GM23338 (cell line): ENCODE results near the gene DDX39B. TPM values are rescaled to one million over a fixed set of nuclear protein-coding genes. Genes with fewer than 3 reads are reported as not detected.
A peak's percentile ranks its signal among the peaks of the same experiment; 100 is the strongest.

Experiments
- ATAC-seq: fragments of 200-7000 bp; cut with Tn5 transposase; 3 replicates; pipeline ENCODE4 v1.9.1; 2020
- DNase-seq: peaks from one replicate; pipeline ENCODE4 v3.0.0-alpha.2; 2015; ENCODE audit warnings: low spot score
- H2AFZ ChIP-seq: fragments of 200-600 bp; sonication (generic); 2 replicates; pipeline ENCODE4 v1.8.0; 2016; ENCODE audit warnings: antibody characterized with exemption, mild to moderate bottlenecking, moderate library complexity
- H3F3A ChIP-seq: fragments of 200-600 bp; sonication (generic); replicated peaks from 2 replicates; pipeline ENCODE4 v1.8.0; 2017; ENCODE audit warnings: antibody characterized with exemption, mixed run types, low read depth
- H3K27ac ChIP-seq: fragments of 200-600 bp; sonication (generic); 2 replicates; pipeline ENCODE4 v1.6.1; 2016; ENCODE audit warnings: low read depth
- H3K27me3 ChIP-seq: fragments of 200-600 bp; sonication (generic); 2 replicates; pipeline ENCODE4 v1.8.0; 2016; ENCODE audit warnings: mild to moderate bottlenecking, mixed run types, moderate library complexity; ENCODE audit not compliant: insufficient read depth
- H3K36me3 ChIP-seq: fragments of 200-600 bp; sonication (generic); 2 replicates; pipeline ENCODE4 v1.8.0; 2016; ENCODE audit warnings: mild to moderate bottlenecking; ENCODE audit not compliant: insufficient read depth
- H3K4me1 ChIP-seq: fragments of 200-600 bp; sonication (generic); 2 replicates; pipeline ENCODE4 v1.8.0; 2016; ENCODE audit warnings: mild to moderate bottlenecking, moderate library complexity; ENCODE audit not compliant: insufficient read depth
- H3K4me2 ChIP-seq: fragments of 200-600 bp; sonication (generic); 2 replicates; pipeline ENCODE4 v1.7.1; 2017; ENCODE audit warnings: mixed run types
- H3K4me3 ChIP-seq: fragments of 200-600 bp; sonication (generic); 2 replicates; pipeline ENCODE4 v1.6.1; 2016; ENCODE audit warnings: mixed run types
- H3K79me2 ChIP-seq: fragments of 200-600 bp; sonication (generic); replicated peaks from 2 replicates; pipeline ENCODE4 v1.8.0; 2017; ENCODE audit warnings: mild to moderate bottlenecking; ENCODE audit not compliant: insufficient read depth
- H3K9me2 ChIP-seq: fragments of 200-600 bp; sonication (generic); 2 replicates; pipeline ENCODE4 v1.8.0; 2017; ENCODE audit not compliant: insufficient read depth
- H4K20me1 ChIP-seq: fragments of 200-600 bp; sonication (generic); replicated peaks from 2 replicates; pipeline ENCODE4 v1.8.0; 2017; ENCODE audit warnings: mild to moderate bottlenecking; ENCODE audit not compliant: insufficient read depth
- H3K27ac Mint-ChIP-seq: 2 replicates; pipeline ENCODE4 v1.8.0; 2020; ENCODE audit warnings: inconsistent platforms, mild to moderate bottlenecking, moderate library complexity, mixed read lengths
- H3K27me3 Mint-ChIP-seq: 3 replicates; pipeline ENCODE4 v1.8.0; 2022; ENCODE audit warnings: low read depth, mild to moderate bottlenecking, moderate library complexity, mixed read lengths, inconsistent platforms; ENCODE audit not compliant: insufficient read depth, poor library complexity
- H3K36me3 Mint-ChIP-seq: 3 replicates; pipeline ENCODE4 v1.8.0; 2021; ENCODE audit warnings: low read depth, mild to moderate bottlenecking, inconsistent platforms, moderate library complexity, mixed read lengths
- H3K4me1 Mint-ChIP-seq: 3 replicates; pipeline ENCODE4 v1.8.0; 2020; ENCODE audit warnings: mild to moderate bottlenecking, inconsistent platforms, mixed read lengths
- H3K4me3 Mint-ChIP-seq: 3 replicates; pipeline ENCODE4 v1.8.0; 2021; ENCODE audit warnings: moderate library complexity, mild to moderate bottlenecking, inconsistent platforms, mixed read lengths
- H3K9me3 Mint-ChIP-seq: 3 replicates; pipeline ENCODE4 v1.8.0; 2020; ENCODE audit warnings: moderate library complexity, mild to moderate bottlenecking, inconsistent platforms, mixed read lengths
- CREB1 ChIP-seq: fragments of 250-450 bp; sonication (Bioruptor Pico); IDR thresholded peaks from 2 replicates; pipeline ENCODE4 v1.5.0; 2020; ENCODE audit warnings: low read depth, mild to moderate bottlenecking, moderate library complexity
- CTCF ChIP-seq, 2 experiments: fragments of 200-600 bp in 1 of 2; sonication (generic) in 1 of 2; conservative IDR thresholded peaks; 2 replicates each; pipeline versions ENCODE4 v1.5.1 to v1.6.1; 2016 to 2017; ENCODE audit warnings: antibody characterized with exemption in 2 of 2, low read depth in 2 of 2, mild to moderate bottlenecking in 2 of 2, moderate library complexity in 1 of 2
- ETS1 ChIP-seq: IDR thresholded peaks from 2 replicates; pipeline ENCODE4 v1.6.1; 2016; ENCODE audit warnings: antibody characterized with exemption
- EZH2 ChIP-seq: fragments of 200-600 bp; sonication (generic); IDR thresholded peaks from one replicate; pipeline ENCODE4 v1.8.0; 2017; ENCODE audit warnings: antibody characterized with exemption, mild to moderate bottlenecking, low read depth; ENCODE audit not compliant: unreplicated experiment
- EZH2phosphoT487 ChIP-seq: fragments of 200-600 bp; sonication (generic); IDR thresholded peaks from one replicate; pipeline ENCODE4 v1.8.1; 2018; ENCODE audit warnings: antibody characterized with exemption; ENCODE audit not compliant: unreplicated experiment
- JUNB ChIP-seq: IDR thresholded peaks from one replicate; pipeline ENCODE4 v1.6.1; 2016; ENCODE audit warnings: antibody characterized with exemption; ENCODE audit not compliant: unreplicated experiment
- NANOG ChIP-seq: IDR thresholded peaks from 2 replicates; pipeline ENCODE4 v1.6.1; 2016; ENCODE audit warnings: antibody characterized with exemption, borderline replicate concordance
- POLR2AphosphoS5 ChIP-seq: IDR thresholded peaks from 2 replicates; pipeline ENCODE4 v1.6.1; 2016; ENCODE audit warnings: antibody characterized with exemption, low read depth
- REST ChIP-seq: IDR thresholded peaks from one replicate; pipeline ENCODE4 v1.6.1; 2018; ENCODE audit warnings: antibody characterized with exemption; ENCODE audit not compliant: unreplicated experiment
- STAT1 ChIP-seq: IDR thresholded peaks from one replicate; pipeline ENCODE4 v1.6.1; 2016; ENCODE audit warnings: antibody characterized with exemption; ENCODE audit not compliant: unreplicated experiment
- ZNF114 ChIP-seq: fragments of 250-450 bp; sonication (Bioruptor Pico); IDR thresholded peaks from 2 replicates; pipeline ENCODE4 v1.5.0; 2020; ENCODE audit warnings: mild to moderate bottlenecking, moderate library complexity
- ZNF331 ChIP-seq: fragments of 250-450 bp; sonication (Bioruptor Pico); IDR thresholded peaks from 2 replicates; pipeline ENCODE4 v1.5.0; 2020; ENCODE audit warnings: low read depth, mild to moderate bottlenecking, moderate library complexity
- ZNF462 ChIP-seq: fragments of 250-450 bp; sonication (Bioruptor Pico); IDR thresholded peaks from 2 replicates; pipeline ENCODE4 v1.5.0; 2020; ENCODE audit warnings: mild to moderate bottlenecking, moderate library complexity
- polyA plus RNA-seq: library from polyadenylated mRNA; unstranded; fragments of >200 nt; fragmentation: Nextera tagmentation; extraction: Ambion mirVana; gene quantifications from 2 replicates; pipeline ENCODE4 v1.2.1, GENCODE V29; 2016
- total RNA-seq: library from RNA; depleted of rRNA; stranded (reverse); fragments of >200 nt; shearing (Covaris generic); gene quantifications from 2 replicates; pipeline ENCODE4 v1.2.3, GENCODE V29; 2014

DDX39B gene
- total and polyA plus RNA-seq, 2 experiments from 2014 or later: 341 to 849 TPM

- H3K27ac Mint-ChIP-seq: no peak within 1 kb of the TSS
- no peaks in the 10 kb centered on the region; the same call in 2 of the 3 replicates for H3K9me3 Mint-ChIP-seq
- H3K36me3 ChIP-seq: no peaks in the 10 kb centered on the region
- peaks cover 21% of the 10 kb centered on the region for H3K27me3 Mint-ChIP-seq
- peaks cover 17% of the 10 kb centered on the region for H3K4me1 Mint-ChIP-seq
- H2AFZ ChIP-seq: 0 out of 2 replicates have a peak within 1 kb of the TSS, but pooled peaks have one; percentile 7
- no peak for TF ChIP-seq ZNF114 (CRISPR knock-in tag)
- TF ChIP-seq NANOG: no peak
- no peak for TF ChIP-seq JUNB
- no peak for TF ChIP-seq CREB1 (CRISPR knock-in tag)
- TF ChIP-seq ZNF462 (CRISPR knock-in tag): no peak
- no peak for TF ChIP-seq ETS1
- no peak for TF ChIP-seq EZH2phosphoT487
- TF ChIP-seq ZNF331 (CRISPR knock-in tag): no peak
- no peak for TF ChIP-seq REST
- TF ChIP-seq STAT1: no peak
- TF ChIP-seq EZH2: no peak
- no peak for TF ChIP-seq CTCF (conservative IDR thresholded peaks at IDR 0.05; ENCODE audit: low read depth in 2 of 2)
- no peak for TF ChIP-seq POLR2AphosphoS5
- DNase-seq: no peak
- H3K79me2 ChIP-seq: no peaks in the 10 kb centered on the region
- H3K36me3 Mint-ChIP-seq: no peaks in the 10 kb centered on the region; the same call in 2 of the 3 replicates
- no peak within 1 kb of the TSS for H3K4me3 ChIP-seq
- no peaks in the 10 kb centered on the region for H3K9me2 ChIP-seq
- no peaks in the 10 kb centered on the region for H4K20me1 ChIP-seq
- peak; percentile 14; the same call in 1 of the 3 replicates for ATAC-seq
- H3K4me1 ChIP-seq: peaks cover 5% of the 10 kb centered on the region; the same call in 1 of the 2 replicates
- H3K4me3 Mint-ChIP-seq: no peak within 1 kb of the TSS; the same call in 2 of the 3 replicates
- no peaks in the 10 kb centered on the region for H3K27me3 ChIP-seq
- H3K27ac ChIP-seq: no peak within 1 kb of the TSS
- no peaks in the 10 kb centered on the region for H3F3A ChIP-seq
- H3K4me2 ChIP-seq: no peak within 1 kb of the TSS
These were observed 30.5 kb upstream of the DDX39B start, which contains the start of gene LTA for GRCh38 chr6:31572041-31572911. Gene LTA (plus strand): TSS chr6:31572289. CDS start chr6:31572743, 454 bp downstream.
